B cell (primary cell): ENCODE data around the gene C3AR1. TPM values are rescaled to one million over a fixed set of nuclear protein-coding genes. Genes with fewer than 3 reads are reported as not detected.

Experiments
- ATAC-seq: fragments of 200-7000 bp; cut with Tn5 transposase; one replicate; pipeline ENCODE4 v1.10.0; 2021; ENCODE audit warnings: low read depth, mild to moderate bottlenecking, moderate number of reproducible peaks, moderate library complexity
- CTCF ChIA-PET: fragments of 350-600 bp; sonication (Branson Sonifier 250); formaldehyde crosslinking; loops from one replicate; lab custom pipeline; 2021; ENCODE audit warnings: antibody characterized with exemption, inconsistent platforms; lab: Charles Lee
- POLR2A ChIA-PET: fragments of 350-600 bp; sonication (Branson Sonifier 250); formaldehyde crosslinking; loops from one replicate; lab custom pipeline; 2021; ENCODE audit warnings: antibody characterized with exemption; lab: Charles Lee
- DNase-seq: peaks from one replicate; pipeline ENCODE4 v3.0.0; 2013
- H2AFZ ChIP-seq: 2 replicates; pipeline ENCODE4 v1.6.1; 2012; ENCODE audit warnings: mild to moderate bottlenecking, low read depth, low read length; ENCODE audit not compliant: insufficient read depth, poor library complexity, severe bottlenecking
- H3K27ac ChIP-seq, 2 donors: 1 replicate in 1 of 2; 2 replicates in 1 of 2; pipeline ENCODE4 v1.5.1; 2012 to 2013; ENCODE audit warnings: low read length in 2 of 2, mild to moderate bottlenecking in 2 of 2, moderate library complexity in 1 of 2
- H3K27me3 ChIP-seq, 4 experiments: fragments of 200-600 bp in 1 of 4; sonication (generic) in 1 of 4; replicated peaks in 1 of 4; 1 replicate in 2 of 4; 2 replicates in 2 of 4; pipeline versions ENCODE4 v1.6.1 to v1.7.0; 2013 to 2016; ENCODE audit warnings: low read length in 3 of 4, mild to moderate bottlenecking in 2 of 4, mixed read lengths in 1 of 4, moderate library complexity in 1 of 4; ENCODE audit not compliant: insufficient read depth in 4 of 4, control insufficient read depth in 3 of 4; ENCODE audit errors: control extremely low read depth in 1 of 4
- H3K36me3 ChIP-seq, 2 experiments: replicated peaks in 1 of 2; 1 replicate in 1 of 2; 2 replicates in 1 of 2; pipeline versions ENCODE4 v1.6.1 to v1.7.1; 2013; ENCODE audit warnings: low read length in 1 of 2; ENCODE audit not compliant: insufficient read depth in 2 of 2, control insufficient read depth in 1 of 2; ENCODE audit errors: control extremely low read depth in 1 of 2, extremely low read depth in 1 of 2
- H3K4me1 ChIP-seq, 2 donors: fragments of 200-600 bp in 1 of 2; sonication (generic) in 1 of 2; 1 replicate in 1 of 2; 2 replicates in 1 of 2; pipeline versions ENCODE4 v1.5.1 to v1.6.1; 2013 to 2017; ENCODE audit warnings: low read length in 2 of 2; ENCODE audit not compliant: control insufficient read depth in 2 of 2, insufficient read depth in 2 of 2
- H3K4me2 ChIP-seq: replicated peaks from 2 replicates; pipeline ENCODE3; 2012; ENCODE audit warnings: mild to moderate bottlenecking, low read depth, low read length; ENCODE audit not compliant: poor library complexity, severe bottlenecking
- H3K4me3 ChIP-seq, 5 experiments: fragments of 200-600 bp in 1 of 5; sonication (generic) in 1 of 5; 1 replicate in 3 of 5; 2 replicates in 2 of 5; pipeline versions ENCODE4 v1.5.1 to v1.7.0; 2011 to 2016; ENCODE audit warnings: low read length in 4 of 5, mild to moderate bottlenecking in 4 of 5, low read depth in 2 of 5, control low read depth in 1 of 5, moderate library complexity in 1 of 5; ENCODE audit not compliant: insufficient read depth in 1 of 5; ENCODE audit errors: control extremely low read depth in 1 of 5, extremely low read depth in 1 of 5
- H3K79me2 ChIP-seq: fragments of 200-600 bp; sonication (generic); one replicate; pipeline ENCODE4 v1.6.0; 2016; ENCODE audit warnings: low read length; ENCODE audit not compliant: control insufficient read depth, insufficient read depth
- H3K9ac ChIP-seq: fragments of 200-600 bp; sonication (generic); 2 replicates; pipeline ENCODE4 v1.6.1; 2017; ENCODE audit warnings: mild to moderate bottlenecking, low read length, moderate library complexity
- H3K9me3 ChIP-seq, 3 donors: one replicate each; pipeline versions ENCODE4 v1.6.1 to v1.7.1; 2013; ENCODE audit warnings: low read length in 2 of 3; ENCODE audit not compliant: control insufficient read depth in 2 of 3, insufficient read depth in 1 of 3; ENCODE audit errors: control extremely low read depth in 1 of 3
- H4K20me1 ChIP-seq: 2 replicates; pipeline ENCODE4 v1.6.0; 2012; ENCODE audit warnings: mild to moderate bottlenecking, low read length; ENCODE audit not compliant: insufficient read depth, control insufficient read depth, poor library complexity, severe bottlenecking
- H3K27ac Mint-ChIP-seq: one replicate; pipeline ENCODE4 v1.8.0; 2021; ENCODE audit warnings: mixed read lengths
- H3K27me3 Mint-ChIP-seq: one replicate; pipeline ENCODE4 v1.8.0; 2021; ENCODE audit warnings: mixed read lengths
- H3K4me1 Mint-ChIP-seq: one replicate; pipeline ENCODE4 v1.8.0; 2021; ENCODE audit warnings: mixed read lengths
- H3K4me3 Mint-ChIP-seq: one replicate; pipeline ENCODE4 v1.8.0; 2021; ENCODE audit warnings: mixed read lengths
- H3K9me3 Mint-ChIP-seq: one replicate; pipeline ENCODE4 v1.8.0; 2022; ENCODE audit warnings: mixed read lengths; ENCODE audit not compliant: insufficient read depth
- EZH2 ChIP-seq: IDR thresholded peaks from 2 replicates; pipeline ENCODE4 v1.6.1; 2012; ENCODE audit warnings: borderline replicate concordance, low read depth, mild to moderate bottlenecking, moderate library complexity, low read length; ENCODE audit not compliant: insufficient read depth, poor library complexity, severe bottlenecking
- WGBS: methylation state at CpG from one replicate; pipeline ENCODE4 v1.1.5; 2013; ENCODE audit warnings: missing lambda C conversion rate; ENCODE audit not compliant: insufficient coverage; 5-methylcytosine and 5-hydroxymethylcytosine counted together
- intact Hi-C: fragments of 100-400 bp; cut with micrococcal nuclease; formaldehyde crosslinking; loops from one replicate; pipeline ENCODE4 v1.10.0; 2022
- polyA plus RNA-seq: library from polyadenylated mRNA; depleted of rRNA; stranded (reverse); fragments of >200 nt; gene quantifications from 2 replicates; pipeline ENCODE4 v1.2.3, GENCODE V29; 2012
- total RNA-seq, 2 donors: library from RNA; stranded (reverse); fragments of 120-200 nt in 1 of 2; gene quantifications; 1 replicate in 1 of 2; 2 replicates in 1 of 2; pipeline versions ENCODE4 v1.2.3 to v1.2.4, GENCODE V29; 2013 to 2022
- TF ChIP-seq, protein P1 (sequence below): fragments of 200-600 bp; IDR thresholded peaks from one replicate; pipeline ENCODE4 v1.8.0; 2022; ENCODE audit warnings: antibody characterized with exemption, mild to moderate bottlenecking

The C3AR1 gene
- total and polyA plus RNA-seq, 2 donors (not counting 1 experiment from before 2014, with no cell fraction given): 0.13 to 0.64 TPM

DNA sequence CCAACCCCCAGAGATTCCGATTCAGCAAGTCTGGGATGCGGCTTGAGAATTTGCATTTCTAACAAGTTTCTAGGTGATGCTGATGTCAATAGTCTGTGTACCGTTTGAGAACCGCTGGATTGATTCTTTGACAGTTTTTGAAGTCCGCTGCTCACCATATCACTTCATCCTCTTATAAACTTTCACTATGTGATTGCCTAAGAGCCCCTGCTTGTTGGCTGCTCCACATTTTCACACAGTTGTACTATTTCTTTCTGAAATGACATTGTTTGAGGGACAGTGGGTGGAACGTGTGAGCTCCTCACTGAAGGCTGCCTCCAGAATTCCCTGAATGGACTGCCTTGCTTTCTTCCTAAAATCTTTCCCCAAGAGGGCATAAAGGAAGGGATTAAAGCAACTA, 7.7 kb downstream of the C3AR1 start:
- peaks cover 2 to 19% of the 10 kb centered on the region in 2 experiments for H3K36me3 ChIP-seq
- H2AFZ ChIP-seq: no peak overlapping the region
- ATAC-seq (no peak), DNase-seq (no peak)
- no peak overlapping the region for H3K4me3 ChIP-seq
- no peaks in the 10 kb centered on the region for H3K79me2 ChIP-seq
- no peaks in the 10 kb centered on the region for H3K9me3 Mint-ChIP-seq
- CTCF ChIA-PET: interaction anchor here (1.0 kb wide), 1 partner anchor 20 kb away, joined by 3 read pairs; no protein-coding TSS in a partner anchor
- no peak overlapping the region for H3K9ac ChIP-seq
- no peak overlapping the region for H3K27ac Mint-ChIP-seq
- no peaks in the 10 kb centered on the region for H3K4me1 Mint-ChIP-seq
- no peaks in the 10 kb centered on the region for H3K4me1 ChIP-seq
- POLR2A ChIA-PET: no interaction called here
- H3K27ac ChIP-seq: no peak overlapping the region
- no peaks in the 10 kb centered on the region for H4K20me1 ChIP-seq
- H3K9me3 ChIP-seq: no peaks in the 10 kb centered on the region
- no peak overlapping the region for H3K4me3 Mint-ChIP-seq
- 90% methylated on average over 2 of the region's 6 CpGs for WGBS
- TF ChIP-seq EZH2: no peak
- TF ChIP-seq, protein P1, sequence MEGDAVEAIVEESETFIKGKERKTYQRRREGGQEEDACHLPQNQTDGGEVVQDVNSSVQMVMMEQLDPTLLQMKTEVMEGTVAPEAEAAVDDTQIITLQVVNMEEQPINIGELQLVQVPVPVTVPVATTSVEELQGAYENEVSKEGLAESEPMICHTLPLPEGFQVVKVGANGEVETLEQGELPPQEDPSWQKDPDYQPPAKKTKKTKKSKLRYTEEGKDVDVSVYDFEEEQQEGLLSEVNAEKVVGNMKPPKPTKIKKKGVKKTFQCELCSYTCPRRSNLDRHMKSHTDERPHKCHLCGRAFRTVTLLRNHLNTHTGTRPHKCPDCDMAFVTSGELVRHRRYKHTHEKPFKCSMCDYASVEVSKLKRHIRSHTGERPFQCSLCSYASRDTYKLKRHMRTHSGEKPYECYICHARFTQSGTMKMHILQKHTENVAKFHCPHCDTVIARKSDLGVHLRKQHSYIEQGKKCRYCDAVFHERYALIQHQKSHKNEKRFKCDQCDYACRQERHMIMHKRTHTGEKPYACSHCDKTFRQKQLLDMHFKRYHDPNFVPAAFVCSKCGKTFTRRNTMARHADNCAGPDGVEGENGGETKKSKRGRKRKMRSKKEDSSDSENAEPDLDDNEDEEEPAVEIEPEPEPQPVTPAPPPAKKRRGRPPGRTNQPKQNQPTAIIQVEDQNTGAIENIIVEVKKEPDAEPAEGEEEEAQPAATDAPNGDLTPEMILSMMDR: no peak
- H3K27me3 ChIP-seq: no peaks in the 10 kb centered on the region
- no peaks in the 10 kb centered on the region for H3K27me3 Mint-ChIP-seq
- no peak overlapping the region for H3K4me2 ChIP-seq
- intact Hi-C loops: no loop called here

DNA sequence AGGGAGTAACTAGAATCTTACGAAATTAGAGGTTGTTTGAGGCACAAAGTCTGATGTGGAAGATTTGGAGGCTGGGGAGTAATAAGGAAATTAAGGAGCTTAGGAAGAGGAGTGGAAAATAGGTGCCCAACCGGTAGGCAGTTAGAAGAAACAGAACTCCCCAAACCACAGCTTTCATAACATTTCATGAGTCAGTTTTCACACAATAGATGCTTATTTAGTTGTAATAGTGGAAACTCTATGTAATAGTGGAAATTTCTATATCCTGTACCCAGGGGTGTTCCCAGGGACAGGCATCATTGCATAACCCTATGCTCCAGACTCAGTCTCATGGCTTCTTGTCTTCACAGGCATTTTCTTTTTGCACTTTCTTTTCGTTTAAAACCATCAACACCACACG, 8.3 kb downstream of the C3AR1 start:
- H4K20me1 ChIP-seq: no peaks in the 10 kb centered on the region
- no peaks in the 10 kb centered on the region for H3K79me2 ChIP-seq
- no peaks in the 10 kb centered on the region for H3K27me3 ChIP-seq
- ATAC-seq (no peak), DNase-seq (no peak)
- H3K4me1 ChIP-seq: no peaks in the 10 kb centered on the region
- no peak for TF ChIP-seq EZH2
- TF ChIP-seq, protein P1: no peak
- ChIA-PET CTCF (interaction anchor here (0.6 kb wide), 1 partner anchor 10 kb away, joined by 3 read pairs; no protein-coding TSS in a partner anchor), POLR2A (no interaction called here)
- no peak overlapping the region for H2AFZ ChIP-seq
- no peak overlapping the region for H3K9ac ChIP-seq
- intact Hi-C loops: no loop called here
- Mint-ChIP-seq H3K27me3 (no peaks in the 10 kb centered on the region), H3K4me1 (no peaks in the 10 kb centered on the region), H3K27ac (no peak overlapping the region), H3K9me3 (no peaks in the 10 kb centered on the region), H3K4me3 (no peak overlapping the region)
- no peak overlapping the region for H3K4me3 ChIP-seq
- H3K36me3 ChIP-seq: peaks cover 2 to 26% of the 10 kb centered on the region in 2 experiments
- H3K4me2 ChIP-seq: no peak overlapping the region
- H3K27ac ChIP-seq: no peak overlapping the region
- no peaks in the 10 kb centered on the region for H3K9me3 ChIP-seq
- no CpG with 5 or more reads among the region's 4 CpGs for WGBS
